Superior temporal gyrus (tissue), 1 donor: Measurements from ENCODE around the gene NMRAL1.
A peak's percentile ranks its signal among the peaks of the same experiment; 100 is the strongest.

Experiments used
- DNase-seq: peaks from one replicate; pipeline ENCODE4 v3.0.0-alpha.2; 2016; ENCODE audit errors: extremely low spot score

Gene NMRAL1

GRCh38 chr16:4474192-4474961 is at the start of gene NMRAL1:
TSS of gene NMRAL1 (minus strand) at chr16:4474625. CDS start at chr16:4474132, 493 bp downstream.
- DNase-seq: peak; percentile 83

GRCh38 chr16:4523686-4524085 is 49.3 kb upstream of the NMRAL1 start:
- DNase-seq: no peak

- DNase-seq: peak; percentile 79
Measured at GRCh38 chr16:4522051-4522581, 47.7 kb upstream of the NMRAL1 start.

- DNase-seq: no peak
Measured at GRCh38 chr16:4520913-4521312, 46.5 kb upstream of the NMRAL1 start.

- DNase-seq: no peak
Measured at GRCh38 chr16:4519274-4520058, 45.0 kb upstream of the NMRAL1 start.

- peak; percentile 71 for DNase-seq
Measured at GRCh38 chr16:4517812-4518680, 43.6 kb upstream of the NMRAL1 start.

- no peak for DNase-seq
Measured at GRCh38 chr16:4515611-4516233, 41.3 kb upstream of the NMRAL1 start.

- no peak for DNase-seq
Measured at GRCh38 chr16:4514606-4515005, 40.2 kb upstream of the NMRAL1 start.

- DNase-seq: no peak
Measured at GRCh38 chr16:4513881-4514280, 39.5 kb upstream of the NMRAL1 start.

- DNase-seq: no peak
Measured at GRCh38 chr16:4513086-4513860, 38.8 kb upstream of the NMRAL1 start.

- no peak for DNase-seq
Measured at GRCh38 chr16:4512473-4512872, 38.0 kb upstream of the NMRAL1 start.

- DNase-seq: peak; percentile 77
Measured at GRCh38 chr16:4511441-4512082, 37.1 kb upstream of the NMRAL1 start.

GRCh38 chr16:4510747-4511426 is 36.5 kb upstream of the NMRAL1 start:
- no peak for DNase-seq

- no peak for DNase-seq
Measured at GRCh38 chr16:4510131-4510530, 35.7 kb upstream of the NMRAL1 start.

GRCh38 chr16:4509420-4509819 is 35.0 kb upstream of the NMRAL1 start:
- DNase-seq: no peak

GRCh38 chr16:4508806-4509205 is 34.4 kb upstream of the NMRAL1 start:
- no peak for DNase-seq

GRCh38 chr16:4507588-4508345 is 33.3 kb upstream of the NMRAL1 start:
- DNase-seq: no peak

- DNase-seq: peak; percentile 97
Measured at GRCh38 chr16:4506450-4506849, 32.0 kb upstream of the NMRAL1 start.
